CD4-positive, alpha-beta memory T cell (primary cell): ENCODE measurements around the gene PAQR9. TPM values are rescaled to one million over a fixed set of nuclear protein-coding genes. Genes with fewer than 3 reads are reported as not detected.

Experiments
- CTCF ChIA-PET: fragments of 350-600 bp; sonication (Branson Sonifier 250); formaldehyde crosslinking; loops from one replicate; lab custom pipeline; 2021; ENCODE audit warnings: inconsistent platforms; ENCODE audit not compliant: partially characterized antibody; lab: Charles Lee
- POLR2A ChIA-PET: fragments of 350-600 bp; sonication (Branson Sonifier 250); formaldehyde crosslinking; loops from one replicate; lab custom pipeline; 2021; ENCODE audit not compliant: partially characterized antibody; lab: Charles Lee
- DNase-seq, 5 donors: peaks; one replicate each; pipeline versions ENCODE4 v3.0.0 to v3.0.0-alpha.2; 2020 to 2022; ENCODE audit warnings: mixed read lengths in 1 of 5
- H3K27ac ChIP-seq: one replicate; pipeline ENCODE4 v1.7.0; 2013; ENCODE audit warnings: low read depth, low read length
- H3K27me3 ChIP-seq: 2 replicates; pipeline ENCODE4 v1.7.0; 2013; ENCODE audit warnings: mild to moderate bottlenecking, low read length, moderate library complexity; ENCODE audit not compliant: insufficient read depth
- H3K36me3 ChIP-seq: 2 replicates; pipeline ENCODE4 v1.7.0; 2013; ENCODE audit warnings: mild to moderate bottlenecking, low read length, moderate library complexity; ENCODE audit not compliant: insufficient read depth
- H3K4me1 ChIP-seq: 2 replicates; pipeline ENCODE4 v1.7.0; 2013; ENCODE audit warnings: mild to moderate bottlenecking, low read length, moderate library complexity; ENCODE audit not compliant: insufficient read depth
- H3K4me3 ChIP-seq, 2 donors: one replicate each; pipeline ENCODE4 v1.7.0; 2013; ENCODE audit warnings: low read length in 2 of 2, mild to moderate bottlenecking in 1 of 2
- H3K9me3 ChIP-seq, 2 donors: one replicate each; pipeline ENCODE4 v1.7.0; 2013; ENCODE audit warnings: low read length in 2 of 2, control low read depth in 1 of 2; ENCODE audit not compliant: control insufficient read depth in 1 of 2
- H3K27ac Mint-ChIP-seq, 7 donors: one replicate each; pipeline ENCODE4 v1.8.0; 2020 to 2021; ENCODE audit warnings: mixed read lengths in 7 of 7, mild to moderate bottlenecking in 6 of 7, inconsistent platforms in 3 of 7, moderate library complexity in 3 of 7
- H3K27me3 Mint-ChIP-seq, 2 donors: one replicate each; pipeline ENCODE4 v1.8.0; 2020 to 2021; ENCODE audit warnings: mixed read lengths in 2 of 2
- H3K36me3 Mint-ChIP-seq, 2 donors: one replicate each; pipeline ENCODE4 v1.8.0; 2020 to 2021; ENCODE audit warnings: mixed read lengths in 2 of 2, inconsistent platforms in 1 of 2, mild to moderate bottlenecking in 1 of 2
- H3K4me1 Mint-ChIP-seq, 4 donors: one replicate each; pipeline ENCODE4 v1.8.0; 2020 to 2021; ENCODE audit warnings: mixed read lengths in 4 of 4, mild to moderate bottlenecking in 1 of 4
- H3K4me3 Mint-ChIP-seq, 8 donors: one replicate each; pipeline ENCODE4 v1.8.0; 2020 to 2021; ENCODE audit warnings: mixed read lengths in 8 of 8, mild to moderate bottlenecking in 7 of 8, moderate library complexity in 6 of 8, inconsistent platforms in 3 of 8
- H3K9me3 Mint-ChIP-seq, 8 donors: one replicate each; pipeline ENCODE4 v1.8.0; 2020 to 2021; ENCODE audit warnings: mixed read lengths in 8 of 8, mild to moderate bottlenecking in 5 of 8, inconsistent platforms in 3 of 8, moderate library complexity in 1 of 8
- intact Hi-C: fragments of 100-400 bp; cut with micrococcal nuclease; formaldehyde crosslinking; loops from one replicate; pipeline ENCODE4 v1.15.1; 2023
- polyA plus RNA-seq, 2 donors: library from polyadenylated mRNA; unstranded; fragments of 300-500 nt; fragmentation: Illumina TruSeq; gene quantifications; one replicate each; pipeline ENCODE4 v1.2.3, GENCODE V29; 2021
- total RNA-seq, 2 experiments: library from RNA; stranded (reverse); gene quantifications; one replicate each; pipeline ENCODE4 v1.2.3, GENCODE V29; 2021

Gene PAQR9
- total and polyA plus RNA-seq, 4 experiments from 2014 or later: not detected

DNA sequence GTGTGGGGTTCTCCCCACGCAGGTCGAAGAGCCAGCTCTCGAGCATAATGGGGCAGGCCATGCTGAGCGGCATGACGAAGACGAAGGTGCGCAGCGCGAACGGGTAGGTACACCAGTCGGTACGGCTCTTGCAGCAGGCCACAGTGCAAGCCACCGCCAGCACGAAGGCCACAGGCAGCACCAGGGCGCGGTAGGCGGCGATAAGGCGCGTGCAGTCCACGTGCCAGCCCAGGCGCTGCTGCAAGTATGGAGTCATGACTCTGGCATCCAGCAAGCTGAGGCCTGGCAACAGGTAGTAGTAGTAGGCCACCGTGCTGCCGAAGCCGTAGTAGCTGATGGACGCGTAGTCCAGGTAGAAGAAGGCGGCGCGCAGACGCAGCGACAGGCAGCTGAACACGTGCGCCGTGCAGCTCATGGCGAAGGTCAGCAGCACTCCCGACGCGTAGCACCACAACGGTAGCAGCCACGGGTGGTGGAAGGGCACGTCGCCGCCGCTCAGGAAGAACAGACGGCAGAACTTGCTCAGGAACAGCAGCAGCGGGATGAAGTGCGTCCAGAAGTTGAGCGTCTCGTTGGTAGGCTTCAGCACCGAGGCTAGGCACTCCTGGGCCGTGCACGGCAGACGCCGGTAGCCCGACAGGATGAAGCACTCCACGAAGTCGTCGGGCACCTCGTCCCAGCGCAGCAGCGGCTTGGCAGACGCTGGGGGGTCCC, 797 bp downstream of the PAQR9 start:
- no peak overlapping the region for H3K27ac Mint-ChIP-seq
- peaks cover 42 to 54% of the 10 kb centered on the region in 2 donors for H3K27me3 Mint-ChIP-seq
- peaks cover 0 to 10% of the 10 kb centered on the region in 2 donors for H3K36me3 Mint-ChIP-seq
- no peak overlapping the region for H3K27ac ChIP-seq
- no peaks in the 10 kb centered on the region for H3K9me3 ChIP-seq
- CTCF ChIA-PET: no interaction called here
- peaks cover 5% of the 10 kb centered on the region for H3K27me3 ChIP-seq
- intact Hi-C loops: no loop called here
- H3K4me1 ChIP-seq: peaks cover 4% of the 10 kb centered on the region
- POLR2A ChIA-PET: no interaction called here
- H3K4me1 Mint-ChIP-seq: peaks cover 4 to 19% (median 15%) of the 10 kb centered on the region in 4 donors
- H3K4me3 ChIP-seq: peak overlapping the region in 1 of 2 donors; percentile 24
- H3K4me3 Mint-ChIP-seq: peak overlapping the region; percentile 65 to 84 (median 76)
- DNase-seq: no peak
- H3K36me3 ChIP-seq: no peaks in the 10 kb centered on the region
- H3K9me3 Mint-ChIP-seq: no peaks in the 10 kb centered on the region

DNA sequence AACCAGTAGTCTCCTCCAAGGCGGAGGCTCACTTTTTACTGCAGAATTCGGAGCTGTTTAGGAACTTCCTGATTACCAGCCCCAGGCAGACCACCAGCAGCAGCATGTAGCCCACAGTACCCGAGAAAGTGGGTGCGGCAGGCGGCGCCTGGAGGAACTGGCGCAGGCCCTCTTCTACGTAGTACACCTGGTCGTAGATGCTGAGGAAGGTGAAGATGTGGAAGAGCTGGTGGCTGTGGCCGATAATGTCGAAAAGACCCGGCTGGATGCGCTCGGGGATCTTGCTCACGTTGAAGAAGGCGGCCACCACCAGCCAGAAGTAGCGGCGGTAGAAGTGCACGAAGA, 1.3 kb downstream of the PAQR9 start:
- CTCF ChIA-PET: no interaction called here
- no peak for DNase-seq
- peaks cover 4 to 19% (median 15%) of the 10 kb centered on the region in 4 donors for H3K4me1 Mint-ChIP-seq
- POLR2A ChIA-PET: no interaction called here
- no peaks in the 10 kb centered on the region for H3K9me3 Mint-ChIP-seq
- no peak overlapping the region for H3K27ac Mint-ChIP-seq
- H3K27me3 ChIP-seq: peaks cover 5% of the 10 kb centered on the region
- H3K36me3 ChIP-seq: no peaks in the 10 kb centered on the region
- H3K27me3 Mint-ChIP-seq: peaks cover 45 to 57% of the 10 kb centered on the region in 2 donors
- H3K9me3 ChIP-seq: no peaks in the 10 kb centered on the region
- intact Hi-C loops: no loop called here
- no peak overlapping the region for H3K27ac ChIP-seq
- peaks cover 0 to 10% of the 10 kb centered on the region in 2 donors for H3K36me3 Mint-ChIP-seq
- H3K4me3 ChIP-seq: no peak overlapping the region
- peak overlapping the region; percentile 65 to 84 (median 73) for H3K4me3 Mint-ChIP-seq
- H3K4me1 ChIP-seq: peaks cover 4% of the 10 kb centered on the region

DNA sequence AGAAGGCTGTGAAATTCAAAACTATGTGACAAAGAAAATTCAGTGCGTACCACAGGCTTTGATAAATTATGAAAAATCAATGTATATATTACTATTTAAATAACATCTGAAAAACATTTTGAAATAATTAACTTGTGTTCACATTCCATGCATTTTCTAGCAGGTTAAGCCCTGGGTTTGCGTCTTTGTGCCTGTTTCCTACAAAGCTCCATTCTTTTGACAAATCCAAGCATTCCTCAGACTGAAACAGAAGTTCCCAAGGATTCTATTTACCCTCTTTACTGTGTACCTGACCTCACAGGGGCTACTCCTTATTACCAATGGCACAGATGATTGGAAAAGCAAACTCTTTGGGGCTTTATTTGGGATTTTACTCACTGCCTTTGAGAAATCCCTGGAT, 1.9 kb downstream of the PAQR9 start:
- Histone ChIP-seq H3K36me3 (no peaks in the 10 kb centered on the region), H3K9me3 (no peaks in the 10 kb centered on the region), H3K27me3 (peaks cover 5% of the 10 kb centered on the region), H3K4me3 (no peak overlapping the region), H3K4me1 (peaks cover 4% of the 10 kb centered on the region), H3K27ac (no peak overlapping the region)
- no peak for DNase-seq
- peaks cover 45 to 60% of the 10 kb centered on the region in 2 donors for H3K27me3 Mint-ChIP-seq
- intact Hi-C loops: no loop called here
- peaks cover 4 to 19% (median 15%) of the 10 kb centered on the region in 4 donors for H3K4me1 Mint-ChIP-seq
- H3K27ac Mint-ChIP-seq: no peak overlapping the region
- H3K36me3 Mint-ChIP-seq: peaks cover 0 to 10% of the 10 kb centered on the region in 2 donors
- ChIA-PET CTCF (no interaction called here), POLR2A (no interaction called here)
- H3K9me3 Mint-ChIP-seq: no peaks in the 10 kb centered on the region
- H3K4me3 Mint-ChIP-seq: peak overlapping the region in 4 of 8 donors; percentile 50 to 84 (median 74)

GRCh38 chr3:142960322-142960850, 3.1 kb downstream of the PAQR9 start:
- Histone ChIP-seq H3K4me1 (peaks cover 4% of the 10 kb centered on the region), H3K4me3 (no peak overlapping the region), H3K9me3 (no peaks in the 10 kb centered on the region), H3K36me3 (no peaks in the 10 kb centered on the region), H3K27ac (no peak overlapping the region), H3K27me3 (peaks cover 5% of the 10 kb centered on the region)
- Mint-ChIP-seq H3K4me3 (no peak overlapping the region), H3K27ac (no peak overlapping the region), H3K4me1 (peaks cover 4 to 19% (median 15%) of the 10 kb centered on the region in 4 donors), H3K27me3 (peaks cover 44 to 58% of the 10 kb centered on the region in 2 donors), H3K9me3 (no peaks in the 10 kb centered on the region), H3K36me3 (peaks cover 0 to 10% of the 10 kb centered on the region in 2 donors)
- ChIA-PET POLR2A (no interaction called here), CTCF (no interaction called here)
- intact Hi-C loops: no loop called here
- DNase-seq: no peak

GRCh38 chr3:142958707-142959106, 4.8 kb downstream of the PAQR9 start:
- H3K4me1 Mint-ChIP-seq: peaks cover 0 to 14% (median 11%) of the 10 kb centered on the region in 4 donors
- Histone ChIP-seq H3K9me3 (no peaks in the 10 kb centered on the region), H3K4me3 (no peak overlapping the region), H3K27ac (no peak overlapping the region), H3K4me1 (peaks cover 4% of the 10 kb centered on the region), H3K36me3 (no peaks in the 10 kb centered on the region), H3K27me3 (no peaks in the 10 kb centered on the region)
- no peak overlapping the region for H3K4me3 Mint-ChIP-seq
- no peak for DNase-seq
- ChIA-PET CTCF (no interaction called here), POLR2A (no interaction called here)
- H3K9me3 Mint-ChIP-seq: no peaks in the 10 kb centered on the region
- intact Hi-C loops: no loop called here
- H3K36me3 Mint-ChIP-seq: peaks cover 0 to 5% of the 10 kb centered on the region in 2 donors
- H3K27ac Mint-ChIP-seq: no peak overlapping the region
- H3K27me3 Mint-ChIP-seq: peaks cover 38 to 51% of the 10 kb centered on the region in 2 donors

DNA sequence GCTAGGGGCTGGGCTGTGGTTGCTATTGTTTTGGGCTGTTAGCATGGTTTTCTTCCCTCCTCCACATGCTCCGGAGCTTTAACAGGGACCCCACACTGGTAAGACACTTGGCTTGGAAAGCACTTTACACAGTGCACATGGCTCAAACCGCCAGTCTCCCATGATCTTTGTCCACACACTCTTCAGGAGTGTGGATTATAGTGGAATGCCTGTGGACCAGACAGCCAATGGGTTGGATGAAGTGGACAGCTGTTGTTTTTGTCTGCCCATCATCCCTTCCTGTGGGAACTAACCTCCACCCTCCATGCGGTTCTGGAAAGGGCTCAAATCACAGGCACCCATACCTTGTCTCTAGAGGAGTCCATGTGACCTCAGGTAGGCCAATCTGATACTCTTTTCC, 10.0 kb downstream of the PAQR9 start:
- H3K27ac Mint-ChIP-seq: no peak overlapping the region
- H3K36me3 Mint-ChIP-seq: no peaks in the 10 kb centered on the region
- intact Hi-C loops: no loop called here
- ChIA-PET CTCF (no interaction called here), POLR2A (interaction anchor here (0.6 kb wide), 1 partner anchor 11 kb away, joined by 3 read pairs; no protein-coding TSS in a partner anchor)
- peaks cover 26 to 30% of the 10 kb centered on the region in 2 donors for H3K27me3 Mint-ChIP-seq
- Histone ChIP-seq H3K4me3 (no peak overlapping the region), H3K27me3 (no peaks in the 10 kb centered on the region), H3K9me3 (no peaks in the 10 kb centered on the region), H3K4me1 (no peaks in the 10 kb centered on the region), H3K36me3 (no peaks in the 10 kb centered on the region), H3K27ac (no peak overlapping the region)
- H3K4me1 Mint-ChIP-seq: no peaks in the 10 kb centered on the region
- no peaks in the 10 kb centered on the region for H3K9me3 Mint-ChIP-seq
- no peak overlapping the region for H3K4me3 Mint-ChIP-seq
- DNase-seq: no peak

DNA sequence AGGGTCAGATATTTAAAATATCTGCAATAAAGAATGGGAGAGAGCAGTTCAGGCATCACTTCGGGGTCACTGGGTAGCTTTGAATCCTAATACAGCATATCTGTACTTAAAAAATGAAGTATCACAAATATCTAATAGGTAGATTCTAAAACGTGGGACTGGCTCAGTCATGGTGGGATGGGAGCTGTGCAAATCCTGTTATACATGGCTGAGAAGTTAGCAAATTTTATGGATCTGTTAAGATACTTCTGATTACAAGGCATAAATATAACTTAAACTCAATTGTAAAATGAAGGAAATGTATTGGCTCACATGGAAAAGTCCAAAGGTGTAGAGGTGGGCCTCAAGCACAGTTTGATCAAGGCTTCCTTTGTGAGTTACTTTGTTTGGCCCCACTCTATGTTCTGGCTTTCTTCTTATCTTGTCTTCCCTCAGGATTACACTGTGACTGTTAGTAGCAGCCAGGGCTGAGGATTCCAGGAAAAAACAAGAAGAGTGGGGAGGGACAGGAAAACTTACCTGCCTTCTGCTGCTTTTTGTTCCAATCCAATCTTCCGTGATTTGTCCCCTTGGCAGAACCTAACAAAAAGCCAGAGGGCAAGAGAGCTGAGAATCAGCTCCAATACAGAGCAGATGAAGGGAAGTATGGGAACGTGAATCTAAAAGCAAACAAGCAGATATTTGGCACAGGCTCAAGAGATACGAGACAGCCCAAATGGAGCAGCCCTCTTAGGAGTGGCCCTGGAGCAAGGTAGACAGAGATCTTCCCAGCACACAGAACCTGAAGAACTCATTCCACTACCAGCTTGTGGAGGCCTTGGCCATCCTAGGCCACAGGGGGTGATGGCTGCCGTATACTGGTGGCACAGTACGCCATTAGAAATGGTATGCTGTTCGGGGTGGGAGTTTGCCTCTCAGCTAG, 10.9 kb downstream of the PAQR9 start:
- H3K4me3 ChIP-seq: no peak overlapping the region
- no peak for DNase-seq
- H3K27ac ChIP-seq: no peak overlapping the region
- peaks cover 30 to 33% of the 10 kb centered on the region in 2 donors for H3K27me3 Mint-ChIP-seq
- ChIA-PET CTCF (no interaction called here), POLR2A (no interaction called here)
- no peaks in the 10 kb centered on the region for H3K36me3 ChIP-seq
- H3K4me1 Mint-ChIP-seq: peaks cover 0 to 5% (median 2%) of the 10 kb centered on the region in 4 donors
- no peak overlapping the region for H3K4me3 Mint-ChIP-seq
- no peak overlapping the region for H3K27ac Mint-ChIP-seq
- no peaks in the 10 kb centered on the region for H3K4me1 ChIP-seq
- H3K9me3 Mint-ChIP-seq: no peaks in the 10 kb centered on the region
- no peaks in the 10 kb centered on the region for H3K9me3 ChIP-seq
- no peaks in the 10 kb centered on the region for H3K27me3 ChIP-seq
- H3K36me3 Mint-ChIP-seq: no peaks in the 10 kb centered on the region
- intact Hi-C loops: no loop called here
